Measurements from ENCODE around the gene IRF7.

- no peak for TF ChIP-seq FIP1L1 (IDR thresholded peaks at IDR 0.05; ENCODE audit: low read depth, low read length, poor library complexity, severe bottlenecking)
- no peak for TF ChIP-seq EZH2 (IDR thresholded peaks at IDR 0.05; ENCODE audit: borderline replicate concordance, low read depth, low read length)
- no peak for TF ChIP-seq KLF1 (tag; IDR thresholded peaks at IDR 0.05)
- TF ChIP-seq CEBPZ (IDR thresholded peaks at IDR 0.05; ENCODE audit: borderline replicate concordance, low read depth, low read length): no peak
- TF ChIP-seq KLF10 (CRISPR knock-in tag; IDR thresholded peaks at IDR 0.05): no peak
- TF ChIP-seq SMC3 (conservative IDR thresholded peaks at IDR 0.05; ENCODE audit: insufficient read depth, low read depth, low read length): no peak
- TF ChIP-seq MAFG (tag; conservative IDR thresholded peaks at IDR 0.05): no peak
- no peak for TF ChIP-seq TBL1XR1 (IDR thresholded peaks at IDR 0.05; ENCODE audit: low read length in 2 of 2)
- no peak for TF ChIP-seq ZHX1 (conservative IDR thresholded peaks at IDR 0.05; ENCODE audit: low read length)
- no peak for TF ChIP-seq CTCF (IDR thresholded peaks at IDR 0.05 in 2 of 3, conservative IDR thresholded peaks at IDR 0.05 in 1 of 3; ENCODE audit: insufficient read depth in 2 of 3, low read depth in 1 of 3, low read length in 3 of 3)
- TF ChIP-seq SMARCC2 (IDR thresholded peaks at IDR 0.05; ENCODE audit: low read depth): no peak
Measured at GRCh38 chr11:569158-569885, 46.4 kb downstream of the IRF7 start.
